GM23338 (cell line): ENCODE data around the gene NYAP2. TPM values are rescaled to one million over a fixed set of nuclear protein-coding genes. Genes with fewer than 3 reads are reported as not detected.

Source experiments
- ATAC-seq: fragments of 200-7000 bp; cut with Tn5 transposase; 3 replicates; pipeline ENCODE4 v1.9.1; 2020
- DNase-seq: peaks from one replicate; pipeline ENCODE4 v3.0.0-alpha.2; 2015; ENCODE audit warnings: low spot score
- H2AFZ ChIP-seq: fragments of 200-600 bp; sonication (generic); 2 replicates; pipeline ENCODE4 v1.8.0; 2016; ENCODE audit warnings: antibody characterized with exemption, mild to moderate bottlenecking, moderate library complexity
- H3F3A ChIP-seq: fragments of 200-600 bp; sonication (generic); replicated peaks from 2 replicates; pipeline ENCODE4 v1.8.0; 2017; ENCODE audit warnings: antibody characterized with exemption, mixed run types, low read depth
- H3K27ac ChIP-seq: fragments of 200-600 bp; sonication (generic); 2 replicates; pipeline ENCODE4 v1.6.1; 2016; ENCODE audit warnings: low read depth
- H3K27me3 ChIP-seq: fragments of 200-600 bp; sonication (generic); 2 replicates; pipeline ENCODE4 v1.8.0; 2016; ENCODE audit warnings: mild to moderate bottlenecking, mixed run types, moderate library complexity; ENCODE audit not compliant: insufficient read depth
- H3K36me3 ChIP-seq: fragments of 200-600 bp; sonication (generic); 2 replicates; pipeline ENCODE4 v1.8.0; 2016; ENCODE audit warnings: mild to moderate bottlenecking; ENCODE audit not compliant: insufficient read depth
- H3K4me1 ChIP-seq: fragments of 200-600 bp; sonication (generic); 2 replicates; pipeline ENCODE4 v1.8.0; 2016; ENCODE audit warnings: mild to moderate bottlenecking, moderate library complexity; ENCODE audit not compliant: insufficient read depth
- H3K4me2 ChIP-seq: fragments of 200-600 bp; sonication (generic); 2 replicates; pipeline ENCODE4 v1.7.1; 2017; ENCODE audit warnings: mixed run types
- H3K4me3 ChIP-seq: fragments of 200-600 bp; sonication (generic); 2 replicates; pipeline ENCODE4 v1.6.1; 2016; ENCODE audit warnings: mixed run types
- H3K79me2 ChIP-seq: fragments of 200-600 bp; sonication (generic); replicated peaks from 2 replicates; pipeline ENCODE4 v1.8.0; 2017; ENCODE audit warnings: mild to moderate bottlenecking; ENCODE audit not compliant: insufficient read depth
- H3K9me2 ChIP-seq: fragments of 200-600 bp; sonication (generic); 2 replicates; pipeline ENCODE4 v1.8.0; 2017; ENCODE audit not compliant: insufficient read depth
- H4K20me1 ChIP-seq: fragments of 200-600 bp; sonication (generic); replicated peaks from 2 replicates; pipeline ENCODE4 v1.8.0; 2017; ENCODE audit warnings: mild to moderate bottlenecking; ENCODE audit not compliant: insufficient read depth
- H3K27ac Mint-ChIP-seq: 2 replicates; pipeline ENCODE4 v1.8.0; 2020; ENCODE audit warnings: inconsistent platforms, mild to moderate bottlenecking, moderate library complexity, mixed read lengths
- H3K27me3 Mint-ChIP-seq: 3 replicates; pipeline ENCODE4 v1.8.0; 2022; ENCODE audit warnings: low read depth, mild to moderate bottlenecking, moderate library complexity, mixed read lengths, inconsistent platforms; ENCODE audit not compliant: insufficient read depth, poor library complexity
- H3K36me3 Mint-ChIP-seq: 3 replicates; pipeline ENCODE4 v1.8.0; 2021; ENCODE audit warnings: low read depth, mild to moderate bottlenecking, inconsistent platforms, moderate library complexity, mixed read lengths
- H3K4me1 Mint-ChIP-seq: 3 replicates; pipeline ENCODE4 v1.8.0; 2020; ENCODE audit warnings: mild to moderate bottlenecking, inconsistent platforms, mixed read lengths
- H3K4me3 Mint-ChIP-seq: 3 replicates; pipeline ENCODE4 v1.8.0; 2021; ENCODE audit warnings: moderate library complexity, mild to moderate bottlenecking, inconsistent platforms, mixed read lengths
- H3K9me3 Mint-ChIP-seq: 3 replicates; pipeline ENCODE4 v1.8.0; 2020; ENCODE audit warnings: moderate library complexity, mild to moderate bottlenecking, inconsistent platforms, mixed read lengths
- EZH2phosphoT487 ChIP-seq: fragments of 200-600 bp; sonication (generic); IDR thresholded peaks from one replicate; pipeline ENCODE4 v1.8.1; 2018; ENCODE audit warnings: antibody characterized with exemption; ENCODE audit not compliant: unreplicated experiment
- polyA plus RNA-seq: library from polyadenylated mRNA; unstranded; fragments of >200 nt; fragmentation: Nextera tagmentation; extraction: Ambion mirVana; gene quantifications from 2 replicates; pipeline ENCODE4 v1.2.1, GENCODE V29; 2016
- total RNA-seq: library from RNA; depleted of rRNA; stranded (reverse); fragments of >200 nt; shearing (Covaris generic); gene quantifications from 2 replicates; pipeline ENCODE4 v1.2.3, GENCODE V29; 2014
- TF ChIP-seq, protein P1 (sequence below): fragments of 250-450 bp; sonication (Bioruptor Pico); IDR thresholded peaks from 2 replicates; pipeline ENCODE4 v1.5.0; 2020; ENCODE audit warnings: mild to moderate bottlenecking, moderate library complexity
- TF ChIP-seq, protein P2 (sequence below): IDR thresholded peaks from 2 replicates; pipeline ENCODE4 v1.6.1; 2016; ENCODE audit warnings: antibody characterized with exemption
- TF ChIP-seq, protein P3 (sequence below), 2 experiments: fragments of 200-600 bp in 1 of 2; sonication (generic) in 1 of 2; conservative IDR thresholded peaks; 2 replicates each; pipeline versions ENCODE4 v1.5.1 to v1.6.1; 2016 to 2017; ENCODE audit warnings: antibody characterized with exemption in 2 of 2, low read depth in 2 of 2, mild to moderate bottlenecking in 2 of 2, moderate library complexity in 1 of 2

The NYAP2 gene
- total and polyA plus RNA-seq, 2 experiments from 2014 or later: not detected

DNA sequence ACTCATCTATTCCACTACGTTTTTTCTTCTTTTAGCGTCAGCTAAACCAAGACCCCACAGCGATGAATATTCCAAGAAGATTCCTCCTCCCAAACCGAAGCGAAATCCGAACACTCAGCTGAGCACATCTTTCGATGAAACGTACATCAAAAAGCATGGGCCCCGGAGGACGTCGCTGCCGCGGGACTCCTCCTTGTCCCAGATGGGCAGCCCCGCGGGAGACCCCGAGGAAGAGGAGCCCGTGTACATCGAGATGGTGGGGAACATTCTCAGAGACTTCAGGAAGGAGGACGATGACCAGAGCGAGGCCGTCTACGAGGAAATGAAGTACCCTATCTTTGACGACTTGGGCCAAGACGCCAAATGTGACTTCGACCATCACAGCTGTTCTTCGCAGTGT is 182.4 kb downstream of the NYAP2 start (continued):
- TF ChIP-seq, protein P1, sequence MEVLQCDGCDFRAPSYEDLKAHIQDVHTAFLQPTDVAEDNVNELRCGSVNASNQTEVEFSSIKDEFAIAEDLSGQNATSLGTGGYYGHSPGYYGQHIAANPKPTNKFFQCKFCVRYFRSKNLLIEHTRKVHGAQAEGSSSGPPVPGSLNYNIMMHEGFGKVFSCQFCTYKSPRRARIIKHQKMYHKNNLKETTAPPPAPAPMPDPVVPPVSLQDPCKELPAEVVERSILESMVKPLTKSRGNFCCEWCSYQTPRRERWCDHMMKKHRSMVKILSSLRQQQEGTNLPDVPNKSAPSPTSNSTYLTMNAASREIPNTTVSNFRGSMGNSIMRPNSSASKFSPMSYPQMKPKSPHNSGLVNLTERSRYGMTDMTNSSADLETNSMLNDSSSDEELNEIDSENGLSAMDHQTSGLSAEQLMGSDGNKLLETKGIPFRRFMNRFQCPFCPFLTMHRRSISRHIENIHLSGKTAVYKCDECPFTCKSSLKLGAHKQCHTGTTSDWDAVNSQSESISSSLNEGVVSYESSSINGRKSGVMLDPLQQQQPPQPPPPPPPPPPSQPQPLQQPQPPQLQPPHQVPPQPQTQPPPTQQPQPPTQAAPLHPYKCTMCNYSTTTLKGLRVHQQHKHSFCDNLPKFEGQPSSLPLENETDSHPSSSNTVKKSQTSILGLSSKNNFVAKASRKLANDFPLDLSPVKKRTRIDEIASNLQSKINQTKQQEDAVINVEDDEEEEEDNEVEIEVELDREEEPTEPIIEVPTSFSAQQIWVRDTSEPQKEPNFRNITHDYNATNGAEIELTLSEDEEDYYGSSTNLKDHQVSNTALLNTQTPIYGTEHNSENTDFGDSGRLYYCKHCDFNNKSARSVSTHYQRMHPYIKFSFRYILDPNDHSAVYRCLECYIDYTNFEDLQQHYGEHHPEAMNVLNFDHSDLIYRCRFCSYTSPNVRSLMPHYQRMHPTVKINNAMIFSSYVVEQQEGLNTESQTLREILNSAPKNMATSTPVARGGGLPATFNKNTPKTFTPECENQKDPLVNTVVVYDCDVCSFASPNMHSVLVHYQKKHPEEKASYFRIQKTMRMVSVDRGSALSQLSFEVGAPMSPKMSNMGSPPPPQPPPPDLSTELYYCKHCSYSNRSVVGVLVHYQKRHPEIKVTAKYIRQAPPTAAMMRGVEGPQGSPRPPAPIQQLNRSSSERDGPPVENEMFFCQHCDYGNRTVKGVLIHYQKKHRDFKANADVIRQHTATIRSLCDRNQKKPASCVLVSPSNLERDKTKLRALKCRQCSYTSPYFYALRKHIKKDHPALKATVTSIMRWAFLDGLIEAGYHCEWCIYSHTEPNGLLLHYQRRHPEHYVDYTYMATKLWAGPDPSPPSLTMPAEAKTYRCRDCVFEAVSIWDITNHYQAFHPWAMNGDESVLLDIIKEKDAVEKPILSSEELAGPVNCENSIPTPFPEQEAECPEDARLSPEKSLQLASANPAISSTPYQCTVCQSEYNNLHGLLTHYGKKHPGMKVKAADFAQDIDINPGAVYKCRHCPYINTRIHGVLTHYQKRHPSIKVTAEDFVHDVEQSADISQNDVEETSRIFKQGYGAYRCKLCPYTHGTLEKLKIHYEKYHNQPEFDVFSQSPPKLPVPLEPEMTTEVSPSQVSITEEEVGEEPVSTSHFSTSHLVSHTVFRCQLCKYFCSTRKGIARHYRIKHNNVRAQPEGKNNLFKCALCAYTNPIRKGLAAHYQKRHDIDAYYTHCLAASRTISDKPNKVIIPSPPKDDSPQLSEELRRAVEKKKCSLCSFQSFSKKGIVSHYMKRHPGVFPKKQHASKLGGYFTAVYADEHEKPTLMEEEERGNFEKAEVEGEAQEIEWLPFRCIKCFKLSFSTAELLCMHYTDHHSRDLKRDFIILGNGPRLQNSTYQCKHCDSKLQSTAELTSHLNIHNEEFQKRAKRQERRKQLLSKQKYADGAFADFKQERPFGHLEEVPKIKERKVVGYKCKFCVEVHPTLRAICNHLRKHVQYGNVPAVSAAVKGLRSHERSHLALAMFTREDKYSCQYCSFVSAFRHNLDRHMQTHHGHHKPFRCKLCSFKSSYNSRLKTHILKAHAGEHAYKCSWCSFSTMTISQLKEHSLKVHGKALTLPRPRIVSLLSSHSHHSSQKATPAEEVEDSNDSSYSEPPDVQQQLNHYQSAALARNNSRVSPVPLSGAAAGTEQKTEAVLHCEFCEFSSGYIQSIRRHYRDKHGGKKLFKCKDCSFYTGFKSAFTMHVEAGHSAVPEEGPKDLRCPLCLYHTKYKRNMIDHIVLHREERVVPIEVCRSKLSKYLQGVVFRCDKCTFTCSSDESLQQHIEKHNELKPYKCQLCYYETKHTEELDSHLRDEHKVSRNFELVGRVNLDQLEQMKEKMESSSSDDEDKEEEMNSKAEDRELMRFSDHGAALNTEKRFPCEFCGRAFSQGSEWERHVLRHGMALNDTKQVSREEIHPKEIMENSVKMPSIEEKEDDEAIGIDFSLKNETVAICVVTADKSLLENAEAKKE (CRISPR knock-in tag): no peak
- TF ChIP-seq EZH2phosphoT487: no peak
- TF ChIP-seq, protein P2, sequence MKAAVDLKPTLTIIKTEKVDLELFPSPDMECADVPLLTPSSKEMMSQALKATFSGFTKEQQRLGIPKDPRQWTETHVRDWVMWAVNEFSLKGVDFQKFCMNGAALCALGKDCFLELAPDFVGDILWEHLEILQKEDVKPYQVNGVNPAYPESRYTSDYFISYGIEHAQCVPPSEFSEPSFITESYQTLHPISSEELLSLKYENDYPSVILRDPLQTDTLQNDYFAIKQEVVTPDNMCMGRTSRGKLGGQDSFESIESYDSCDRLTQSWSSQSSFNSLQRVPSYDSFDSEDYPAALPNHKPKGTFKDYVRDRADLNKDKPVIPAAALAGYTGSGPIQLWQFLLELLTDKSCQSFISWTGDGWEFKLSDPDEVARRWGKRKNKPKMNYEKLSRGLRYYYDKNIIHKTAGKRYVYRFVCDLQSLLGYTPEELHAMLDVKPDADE: no peak

DNA sequence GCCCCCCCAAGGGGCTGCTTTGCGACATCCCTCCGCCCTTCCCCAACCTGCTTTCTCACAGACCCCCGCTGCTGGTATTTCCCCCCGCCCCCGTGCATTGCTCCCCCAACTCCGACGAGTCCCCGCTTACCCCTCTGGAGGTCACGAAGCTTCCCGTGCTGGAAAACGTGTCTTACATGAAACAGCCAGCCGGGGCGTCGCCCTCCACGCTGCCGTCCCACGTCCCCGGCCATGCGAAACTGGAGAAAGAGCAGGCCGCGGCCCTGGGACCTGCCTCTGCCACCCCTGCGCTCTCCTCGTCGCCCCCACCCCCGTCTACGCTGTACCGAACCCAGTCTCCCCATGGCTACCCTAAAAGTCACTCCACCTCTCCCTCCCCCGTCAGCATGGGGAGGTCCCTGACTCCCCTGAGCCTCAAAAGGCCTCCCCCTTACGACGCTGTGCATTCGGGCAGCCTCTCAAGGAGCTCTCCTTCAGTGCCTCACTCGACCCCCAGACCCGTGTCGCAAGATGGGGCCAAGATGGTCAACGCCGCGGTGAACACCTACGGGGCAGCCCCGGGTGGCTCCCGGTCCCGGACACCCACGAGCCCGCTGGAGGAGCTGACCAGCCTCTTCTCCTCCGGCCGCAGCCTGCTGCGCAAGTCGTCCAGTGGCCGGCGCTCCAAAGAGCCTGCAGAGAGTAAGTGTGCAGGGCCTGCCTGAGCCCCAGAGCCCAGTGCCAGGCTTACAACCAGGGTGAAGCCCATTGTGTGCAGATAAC is 183.0 kb downstream of the NYAP2 start:
- DNase-seq (no peak), ATAC-seq (no peak)
- H3K36me3 ChIP-seq: no peaks in the 10 kb centered on the region
- no peaks in the 10 kb centered on the region for H3K36me3 Mint-ChIP-seq
- H3K4me1 ChIP-seq: no peaks in the 10 kb centered on the region
- no peak overlapping the region for H3K4me3 ChIP-seq
- no peaks in the 10 kb centered on the region for H3K9me3 Mint-ChIP-seq
- H3K4me3 Mint-ChIP-seq: no peak overlapping the region
- H4K20me1 ChIP-seq: no peaks in the 10 kb centered on the region
- H3K79me2 ChIP-seq: no peaks in the 10 kb centered on the region
- no peak overlapping the region for H3K4me2 ChIP-seq
- H3K27ac ChIP-seq: no peak overlapping the region
- H3K27me3 Mint-ChIP-seq: peaks cover 1% of the 10 kb centered on the region
- H3F3A ChIP-seq: no peaks in the 10 kb centered on the region
- no peak overlapping the region for H3K27ac Mint-ChIP-seq
- H3K4me1 Mint-ChIP-seq: no peaks in the 10 kb centered on the region
- H3K27me3 ChIP-seq: no peaks in the 10 kb centered on the region
- no peak overlapping the region for H2AFZ ChIP-seq
- no peaks in the 10 kb centered on the region for H3K9me2 ChIP-seq
- TF ChIP-seq EZH2phosphoT487: no peak
- TF ChIP-seq, protein P3, sequence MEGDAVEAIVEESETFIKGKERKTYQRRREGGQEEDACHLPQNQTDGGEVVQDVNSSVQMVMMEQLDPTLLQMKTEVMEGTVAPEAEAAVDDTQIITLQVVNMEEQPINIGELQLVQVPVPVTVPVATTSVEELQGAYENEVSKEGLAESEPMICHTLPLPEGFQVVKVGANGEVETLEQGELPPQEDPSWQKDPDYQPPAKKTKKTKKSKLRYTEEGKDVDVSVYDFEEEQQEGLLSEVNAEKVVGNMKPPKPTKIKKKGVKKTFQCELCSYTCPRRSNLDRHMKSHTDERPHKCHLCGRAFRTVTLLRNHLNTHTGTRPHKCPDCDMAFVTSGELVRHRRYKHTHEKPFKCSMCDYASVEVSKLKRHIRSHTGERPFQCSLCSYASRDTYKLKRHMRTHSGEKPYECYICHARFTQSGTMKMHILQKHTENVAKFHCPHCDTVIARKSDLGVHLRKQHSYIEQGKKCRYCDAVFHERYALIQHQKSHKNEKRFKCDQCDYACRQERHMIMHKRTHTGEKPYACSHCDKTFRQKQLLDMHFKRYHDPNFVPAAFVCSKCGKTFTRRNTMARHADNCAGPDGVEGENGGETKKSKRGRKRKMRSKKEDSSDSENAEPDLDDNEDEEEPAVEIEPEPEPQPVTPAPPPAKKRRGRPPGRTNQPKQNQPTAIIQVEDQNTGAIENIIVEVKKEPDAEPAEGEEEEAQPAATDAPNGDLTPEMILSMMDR (conservative IDR thresholded peaks at IDR 0.05; ENCODE audit: low read depth in 2 of 2): no peak
- TF ChIP-seq, protein P1 (CRISPR knock-in tag): no peak
